ENCODE results near the gene ENOPH1. TPM values are rescaled to one million over a fixed set of nuclear protein-coding genes. Genes with fewer than 3 reads are reported as not detected.
"Not testable (repeated sequence)": the region's sequence is repeated elsewhere in the genome, so short reads cannot be mapped to it uniquely, and the experiment has no call there.

ENOPH1 gene
- total and polyA plus RNA-seq, 4 donors, result 17.1 to 24.4 (median 17.6) TPM

GRCh38 chr4:82394896-82395295 is 35.5 kb upstream of the ENOPH1 start:
- DNase-seq (no peak), ATAC-seq (ENCODE audit: low FRiP score) (no peak)
- Histone ChIP-seq H3K27ac (ENCODE audit: low read depth in 1 of 2, low read length in 2 of 2) (no peak overlapping the region), H3K27me3 (ENCODE audit: control insufficient read depth in 1 of 2, insufficient read depth in 2 of 2, low read length in 1 of 2) (no peaks in the 10 kb centered on the region), H3K4me3 (ENCODE audit: low read length in 2 of 2) (no peak overlapping the region), H3K36me3 (ENCODE audit: control insufficient read depth in 1 of 2, insufficient read depth in 2 of 2, low read length in 1 of 2) (no peaks in the 10 kb centered on the region), H3K4me1 (ENCODE audit: control insufficient read depth in 1 of 2, insufficient read depth in 2 of 2, low read length in 2 of 2) (no peaks in the 10 kb centered on the region), H3K9me3 (ENCODE audit: control insufficient read depth, low read length) (no peaks in the 10 kb centered on the region)
- 89 to 94% methylated on average over 3 of the region's 3 CpGs for WGBS, 2 donors
- intact Hi-C loops (cut with DNase I), result no loop called here

- intact Hi-C loops (cut with DNase I), result no loop called here
- H3K9me3 ChIP-seq (ENCODE audit: control insufficient read depth, low read length), result no peaks in the 10 kb centered on the region
- H3K4me1 ChIP-seq (ENCODE audit: control insufficient read depth in 1 of 2, insufficient read depth in 2 of 2, low read length in 2 of 2), result no peaks in the 10 kb centered on the region
- no peak for DNase-seq
- no peak overlapping the region for H3K27ac ChIP-seq (ENCODE audit: low read depth in 1 of 2, low read length in 2 of 2)
- no peaks in the 10 kb centered on the region for H3K27me3 ChIP-seq (ENCODE audit: control insufficient read depth in 1 of 2, insufficient read depth in 2 of 2, low read length in 1 of 2)
- WGBS, 2 donors, result 92 to 93% methylated on average over 3 of the region's 3 CpGs
- no peak for ATAC-seq (ENCODE audit: low FRiP score)
- no peak overlapping the region for H3K4me3 ChIP-seq (ENCODE audit: low read length in 2 of 2)
- no peaks in the 10 kb centered on the region for H3K36me3 ChIP-seq (ENCODE audit: control insufficient read depth in 1 of 2, insufficient read depth in 2 of 2, low read length in 1 of 2)
These were observed 32.9 kb upstream of the ENOPH1 start for GRCh38 chr4:82397527-82397926.

- DNase-seq (no peak), ATAC-seq (ENCODE audit: low FRiP score) (no peak)
- H3K4me3 ChIP-seq (ENCODE audit: low read length in 2 of 2), result no peak overlapping the region
- H3K9me3 ChIP-seq (ENCODE audit: control insufficient read depth, low read length), result no peaks in the 10 kb centered on the region
- intact Hi-C loops (cut with DNase I), result no loop called here
- no peak overlapping the region for H3K27ac ChIP-seq (ENCODE audit: low read depth in 1 of 2, low read length in 2 of 2)
- 33 to 39% methylated on average over 1 of the region's 1 CpG for WGBS, 2 donors
- H3K27me3 ChIP-seq (ENCODE audit: control insufficient read depth in 1 of 2, insufficient read depth in 2 of 2, low read length in 1 of 2), result no peaks in the 10 kb centered on the region
- H3K36me3 ChIP-seq (ENCODE audit: control insufficient read depth in 1 of 2, insufficient read depth in 2 of 2, low read length in 1 of 2), result no peaks in the 10 kb centered on the region
- H3K4me1 ChIP-seq (ENCODE audit: control insufficient read depth in 1 of 2, insufficient read depth in 2 of 2, low read length in 2 of 2), result no peaks in the 10 kb centered on the region
These were observed 32.1 kb upstream of the ENOPH1 start for GRCh38 chr4:82398263-82398662.

GRCh38 chr4:82401600-82401999 is 28.8 kb upstream of the ENOPH1 start:
- no peaks in the 10 kb centered on the region for H3K27me3 ChIP-seq (ENCODE audit: control insufficient read depth in 1 of 2, insufficient read depth in 2 of 2, low read length in 1 of 2)
- no peaks in the 10 kb centered on the region for H3K4me1 ChIP-seq (ENCODE audit: control insufficient read depth in 1 of 2, insufficient read depth in 2 of 2, low read length in 2 of 2)
- no peaks in the 10 kb centered on the region for H3K36me3 ChIP-seq (ENCODE audit: control insufficient read depth in 1 of 2, insufficient read depth in 2 of 2, low read length in 1 of 2)
- 92 to 94% methylated on average over 7 of the region's 7 CpGs for WGBS, 2 donors
- H3K4me3 ChIP-seq (ENCODE audit: low read length in 2 of 2), result no peak overlapping the region
- no peak overlapping the region for H3K27ac ChIP-seq (ENCODE audit: low read depth in 1 of 2, low read length in 2 of 2)
- intact Hi-C loops (cut with DNase I), result loop anchor here in 1 of 2 donors (5.0 kb wide), 1 partner anchor 196 kb away; no protein-coding TSS in a partner anchor
- DNase-seq (no peak), ATAC-seq (ENCODE audit: low FRiP score) (no peak)
- no peaks in the 10 kb centered on the region for H3K9me3 ChIP-seq (ENCODE audit: control insufficient read depth, low read length)

GRCh38 chr4:82402196-82402775 is 28.1 kb upstream of the ENOPH1 start:
- H3K4me1 ChIP-seq (ENCODE audit: control insufficient read depth in 1 of 2, insufficient read depth in 2 of 2, low read length in 2 of 2), result no peaks in the 10 kb centered on the region
- no peaks in the 10 kb centered on the region for H3K27me3 ChIP-seq (ENCODE audit: control insufficient read depth in 1 of 2, insufficient read depth in 2 of 2, low read length in 1 of 2)
- DNase-seq (no peak), ATAC-seq (ENCODE audit: low FRiP score) (no peak)
- no peaks in the 10 kb centered on the region for H3K36me3 ChIP-seq (ENCODE audit: control insufficient read depth in 1 of 2, insufficient read depth in 2 of 2, low read length in 1 of 2)
- H3K27ac ChIP-seq (ENCODE audit: low read depth in 1 of 2, low read length in 2 of 2), result no peak overlapping the region
- WGBS, 2 donors, result 87 to 91% methylated on average over 17 of the region's 17 CpGs
- intact Hi-C loops (cut with DNase I), result loop anchor here in 1 of 2 donors (5.0 kb wide), 1 partner anchor 195 kb away; no protein-coding TSS in a partner anchor
- no peak overlapping the region for H3K4me3 ChIP-seq (ENCODE audit: low read length in 2 of 2)
- no peaks in the 10 kb centered on the region for H3K9me3 ChIP-seq (ENCODE audit: control insufficient read depth, low read length)

GRCh38 chr4:82403725-82404124 is 26.7 kb upstream of the ENOPH1 start:
- H3K27ac ChIP-seq (ENCODE audit: low read depth in 1 of 2, low read length in 2 of 2), result no peak overlapping the region
- DNase-seq, result no peak
- H3K4me1 ChIP-seq (ENCODE audit: control insufficient read depth in 1 of 2, insufficient read depth in 2 of 2, low read length in 2 of 2), result no peaks in the 10 kb centered on the region
- intact Hi-C loops (cut with DNase I), result loop anchor here in 1 of 2 donors (5.0 kb wide), 1 partner anchor 194 kb away; no protein-coding TSS in a partner anchor
- H3K9me3 ChIP-seq (ENCODE audit: control insufficient read depth, low read length), result no peaks in the 10 kb centered on the region
- H3K4me3 ChIP-seq (ENCODE audit: low read length in 2 of 2), result no peak overlapping the region
- ATAC-seq (ENCODE audit: low FRiP score), result no peak
- no peaks in the 10 kb centered on the region for H3K36me3 ChIP-seq (ENCODE audit: control insufficient read depth in 1 of 2, insufficient read depth in 2 of 2, low read length in 1 of 2)
- 75 to 79% methylated on average over 1 of the region's 1 CpG for WGBS, 2 donors
- H3K27me3 ChIP-seq (ENCODE audit: control insufficient read depth in 1 of 2, insufficient read depth in 2 of 2, low read length in 1 of 2), result no peaks in the 10 kb centered on the region

GRCh38 chr4:82415061-82415460 is 15.3 kb upstream of the ENOPH1 start:
- H3K9me3 ChIP-seq (ENCODE audit: control insufficient read depth, low read length); H3K4me1 ChIP-seq (ENCODE audit: control insufficient read depth in 1 of 2, insufficient read depth in 2 of 2, low read length in 2 of 2); H3K27me3 ChIP-seq (ENCODE audit: control insufficient read depth in 1 of 2, insufficient read depth in 2 of 2, low read length in 1 of 2); DNase-seq; intact Hi-C loops (cut with DNase I); H3K27ac ChIP-seq (ENCODE audit: low read depth in 1 of 2, low read length in 2 of 2); H3K4me3 ChIP-seq (ENCODE audit: low read length in 2 of 2); ATAC-seq (ENCODE audit: low FRiP score); H3K36me3 ChIP-seq (ENCODE audit: control insufficient read depth in 1 of 2, insufficient read depth in 2 of 2, low read length in 1 of 2): not testable (repeated sequence)
- WGBS, 2 donors, result 95 to 96% methylated on average over 11 of the region's 11 CpGs

GRCh38 chr4:82415922-82416365 is 14.4 kb upstream of the ENOPH1 start:
- H3K9me3 ChIP-seq (ENCODE audit: control insufficient read depth, low read length), result no peaks in the 10 kb centered on the region
- no peaks in the 10 kb centered on the region for H3K27me3 ChIP-seq (ENCODE audit: control insufficient read depth in 1 of 2, insufficient read depth in 2 of 2, low read length in 1 of 2)
- H3K4me1 ChIP-seq (ENCODE audit: control insufficient read depth in 1 of 2, insufficient read depth in 2 of 2, low read length in 2 of 2), result no peaks in the 10 kb centered on the region
- no peak for DNase-seq
- no peaks in the 10 kb centered on the region for H3K36me3 ChIP-seq (ENCODE audit: control insufficient read depth in 1 of 2, insufficient read depth in 2 of 2, low read length in 1 of 2)
- intact Hi-C loops (cut with DNase I), result no loop called here
- ATAC-seq (ENCODE audit: low FRiP score), result no peak
- H3K4me3 ChIP-seq (ENCODE audit: low read length in 2 of 2), result no peak overlapping the region
- H3K27ac ChIP-seq (ENCODE audit: low read depth in 1 of 2, low read length in 2 of 2), result no peak overlapping the region
- 79 to 86% methylated on average over 12 of the region's 12 CpGs for WGBS, 2 donors

GRCh38 chr4:82419451-82419850 is 10.9 kb upstream of the ENOPH1 start:
- Histone ChIP-seq H3K4me1 (ENCODE audit: control insufficient read depth in 1 of 2, insufficient read depth in 2 of 2, low read length in 2 of 2) (no peaks in the 10 kb centered on the region), H3K27ac (ENCODE audit: low read depth in 1 of 2, low read length in 2 of 2) (no peak overlapping the region), H3K36me3 (ENCODE audit: control insufficient read depth in 1 of 2, insufficient read depth in 2 of 2, low read length in 1 of 2) (peaks cover 0 to 2% of the 10 kb centered on the region in 2 donors), H3K27me3 (ENCODE audit: control insufficient read depth in 1 of 2, insufficient read depth in 2 of 2, low read length in 1 of 2) (no peaks in the 10 kb centered on the region), H3K4me3 (ENCODE audit: low read length in 2 of 2) (no peak overlapping the region), H3K9me3 (ENCODE audit: control insufficient read depth, low read length) (no peaks in the 10 kb centered on the region)
- intact Hi-C loops (cut with DNase I), result no loop called here
- WGBS, 2 donors, result 62 to 74% methylated on average over 3 of the region's 3 CpGs
- ATAC-seq (ENCODE audit: low FRiP score), result no peak
- DNase-seq, result no peak
